Epithelial cell of alveolus of lung (primary cell): Measurements from ENCODE around the gene IDNK. TPM values are rescaled to one million over a fixed set of nuclear protein-coding genes. Genes with fewer than 3 reads are reported as not detected.

Experiments used
- total RNA-seq: library from RNA; depleted of rRNA; stranded (reverse); fragments of >200 nt; gene quantifications from 2 replicates; pipeline ENCODE4 v1.2.1, GENCODE V29; 2015

Gene IDNK
- 0.48 and 2.3 TPM in 2 replicates for total RNA-seq

GRCh38 chr9:83622939-83623678 lies at the start of gene IDNK:
Gene IDNK, plus strand, starts transcription at chr9:83623143. Its CDS starts 29 bp downstream, at chr9:83623172.

Other genes starting within 250 kb of the IDNK start
- gene FRMD3, start 84.7 kb upstream of the IDNK start, total RNA-seq, result 0.13 and 1.3 TPM in 2 replicates
- gene UBQLN1, start 84.8 kb downstream of the IDNK start, total RNA-seq, result 78.6 and 91.1 TPM in 2 replicates
- 0.39 and 3.9 TPM in 2 replicates for gene GKAP1, start 194.6 kb downstream of the IDNK start, total RNA-seq